ENCODE results near the gene SFXN5. TPM values are rescaled to one million over a fixed set of nuclear protein-coding genes. Genes with fewer than 3 reads are reported as not detected.

SFXN5 gene
- total and polyA plus RNA-seq, 2 of the 8 experiments (the other 6 are each of a cell fraction or from before 2014, with no cell fraction given), result 29.3 to 33.1 TPM

GRCh38 chr2:73116182-73116960, 44.9 kb upstream of the SFXN5 start:
- ChIA-PET CTCF (ENCODE audit: partially characterized antibody) (interaction anchor here (0.7 to 7.5 kb wide), 5 partner anchors 28 to 61 kb away, joined by 3 to 28 read pairs (median 9); no protein-coding TSS in a partner anchor), POLR2A (ENCODE audit: partially characterized antibody) (interaction anchor here (0.6 to 1.2 kb wide), 3 partner anchors 12 to 15 kb away, joined by 3 to 4 read pairs (median 4); no protein-coding TSS in a partner anchor)
- H2BK120ac ChIP-seq (replicated peaks; ENCODE audit: low read depth, low read length), result no peak overlapping the region
- FAIRE-seq (no peak), DNase-seq (ENCODE audit: low read depth in 1 of 2, low spot score in 2 of 2) (no peak)
- no peak overlapping the region for H2BK5ac ChIP-seq (ENCODE audit: low read depth, low read length)
- H4K8ac ChIP-seq (ENCODE audit: extremely low read depth, insufficient read depth, low read length), result no peak overlapping the region
- peaks cover 0 to 5% of the 10 kb centered on the region in 2 experiments; a peak in 1 of 4 replicates for H3K9me3 ChIP-seq (ENCODE audit: insufficient read depth in 2 of 2, low read depth in 1 of 2, low read length in 1 of 2)
- no peak overlapping the region for H3K27ac ChIP-seq (ENCODE audit: low read depth, low read length)
- H3K4me2 ChIP-seq (ENCODE audit: insufficient read depth in 1 of 2, low read depth in 2 of 2, low read length in 2 of 2), result no peak overlapping the region
- H3K23ac ChIP-seq (ENCODE audit: insufficient read length), result no peak overlapping the region
- H3K23me2 ChIP-seq (ENCODE audit: low read depth, low read length), result peaks cover 10% of the 10 kb centered on the region; the same call in 1 of the 2 replicates
- H2BK20ac ChIP-seq (ENCODE audit: low read length), result no peak overlapping the region
- H4K20me1 ChIP-seq (replicated peaks in 1 of 2; ENCODE audit: control insufficient read depth in 1 of 2, insufficient read depth in 2 of 2, low read length in 2 of 2), result no peaks in the 10 kb centered on the region
- H3K9ac ChIP-seq (replicated peaks in 1 of 4; ENCODE audit: extremely low read depth in 1 of 4, low read depth in 3 of 4, low read length in 3 of 4), result no peak overlapping the region
- no peak overlapping the region for H4K5ac ChIP-seq (ENCODE audit: insufficient read length, low read depth, low read length)
- no peak overlapping the region for H4K91ac ChIP-seq (replicated peaks; ENCODE audit: insufficient read length, low read length)
- H3K36me3 ChIP-seq (ENCODE audit: control insufficient read depth in 2 of 4, insufficient read depth in 4 of 4, low read length in 3 of 4), result no peaks in the 10 kb centered on the region
- H3K4me1 ChIP-seq (replicated peaks in 1 of 4; ENCODE audit: control insufficient read depth in 3 of 4, insufficient read depth in 4 of 4, low read length in 3 of 4), result peaks cover 0 to 1% (median 0%) of the 10 kb centered on the region in 4 experiments; a peak in 1 of 7 replicates
- no peak overlapping the region for H3K18ac ChIP-seq (ENCODE audit: extremely low read depth, low read length)
- H2BK12ac ChIP-seq (ENCODE audit: low read depth, low read length), result no peak overlapping the region
- H2AFZ ChIP-seq (ENCODE audit: low read length), result no peak overlapping the region
- H3K4ac ChIP-seq (replicated peaks; ENCODE audit: insufficient read length, low read depth, low read length), result no peak overlapping the region
- H2AK5ac ChIP-seq (ENCODE audit: low read depth, low read length), result no peak overlapping the region
- H3K4me3 ChIP-seq (ENCODE audit: extremely low read depth in 1 of 4, insufficient read depth in 2 of 4, low read depth in 3 of 4, low read length in 4 of 4), result no peak overlapping the region
- H2BK15ac ChIP-seq (ENCODE audit: low read length), result no peak overlapping the region
- no peaks in the 10 kb centered on the region for H3K79me2 ChIP-seq (ENCODE audit: control insufficient read depth in 1 of 2, insufficient read depth in 2 of 2, low read length in 2 of 2)
- H3K79me1 ChIP-seq (ENCODE audit: low read depth, low read length), result no peaks in the 10 kb centered on the region
- 76% methylated on average over 8 of the region's 8 CpGs; no CpG with 5 or more reads in 1 of the 2 experiments for WGBS, 2 experiments (ENCODE audit: extremely low coverage in 1 of 2, insufficient coverage in 1 of 2, insufficient read length in 1 of 2, insufficient replicate concordance in 2 of 2, low coverage in 1 of 2, low lambda C conversion rate in 2 of 2, missing lambda C conversion rate in 1 of 2)
- H3K14ac ChIP-seq (ENCODE audit: insufficient read length), result no peak overlapping the region
- H3K27me3 ChIP-seq (replicated peaks in 1 of 4; ENCODE audit: control insufficient read depth in 3 of 4, extremely low read depth in 1 of 4, insufficient read depth in 3 of 4, low read length in 3 of 4), result no peaks in the 10 kb centered on the region; a peak in 2 of 7 replicates
- no peak overlapping the region for H3K56ac ChIP-seq (replicated peaks; ENCODE audit: insufficient read length, low read depth, low read length)
- TF ChIP-seq E2F6 (IDR thresholded peaks at IDR 0.05) (no peak), TBP (IDR thresholded peaks at IDR 0.05; ENCODE audit: low read depth, low read length) (no peak), EGR1 (IDR thresholded peaks at IDR 0.05; ENCODE audit: borderline replicate concordance, low read depth, low read length) (no peak), SIX5 (IDR thresholded peaks at IDR 0.05; ENCODE audit: low read depth, low read length) (no peak), CHD2 (IDR thresholded peaks at IDR 0.05; ENCODE audit: low read length) (no peak), SUZ12 (IDR thresholded peaks at IDR 0.05; ENCODE audit: low read length) (no peak), CBX8 (IDR thresholded peaks at IDR 0.05; ENCODE audit: borderline replicate concordance, low read depth, low read length) (no peak), CEBPB (IDR thresholded peaks at IDR 0.05; ENCODE audit: low read depth, low read length) (no peak), CBX5 (IDR thresholded peaks at IDR 0.05; ENCODE audit: low read depth, low read length) (no peak), RFX5 (IDR thresholded peaks at IDR 0.05; ENCODE audit: borderline replicate concordance, low read depth, low read length) (no peak), KDM1A (IDR thresholded peaks at IDR 0.05; ENCODE audit: borderline replicate concordance, low read length) (no peak), SIRT6 (IDR thresholded peaks at IDR 0.05; ENCODE audit: low read length) (no peak), GTF2F1 (IDR thresholded peaks at IDR 0.05; ENCODE audit: borderline replicate concordance, low read depth, low read length) (no peak)
